NB4 (cell line): ENCODE data around the gene SLC22A5.

Experiments used
- POLR2A ChIP-seq: IDR thresholded peaks from 2 replicates; pipeline ENCODE4 v1.6.1; 2011; ENCODE audit warnings: mild to moderate bottlenecking; ENCODE audit not compliant: insufficient read length; ENCODE audit errors: extremely low read depth
- TF ChIP-seq, protein P1 (sequence below): IDR thresholded peaks from one replicate; pipeline ENCODE4 v1.5.1; 2012; ENCODE audit warnings: low read depth, low read length

DNA sequence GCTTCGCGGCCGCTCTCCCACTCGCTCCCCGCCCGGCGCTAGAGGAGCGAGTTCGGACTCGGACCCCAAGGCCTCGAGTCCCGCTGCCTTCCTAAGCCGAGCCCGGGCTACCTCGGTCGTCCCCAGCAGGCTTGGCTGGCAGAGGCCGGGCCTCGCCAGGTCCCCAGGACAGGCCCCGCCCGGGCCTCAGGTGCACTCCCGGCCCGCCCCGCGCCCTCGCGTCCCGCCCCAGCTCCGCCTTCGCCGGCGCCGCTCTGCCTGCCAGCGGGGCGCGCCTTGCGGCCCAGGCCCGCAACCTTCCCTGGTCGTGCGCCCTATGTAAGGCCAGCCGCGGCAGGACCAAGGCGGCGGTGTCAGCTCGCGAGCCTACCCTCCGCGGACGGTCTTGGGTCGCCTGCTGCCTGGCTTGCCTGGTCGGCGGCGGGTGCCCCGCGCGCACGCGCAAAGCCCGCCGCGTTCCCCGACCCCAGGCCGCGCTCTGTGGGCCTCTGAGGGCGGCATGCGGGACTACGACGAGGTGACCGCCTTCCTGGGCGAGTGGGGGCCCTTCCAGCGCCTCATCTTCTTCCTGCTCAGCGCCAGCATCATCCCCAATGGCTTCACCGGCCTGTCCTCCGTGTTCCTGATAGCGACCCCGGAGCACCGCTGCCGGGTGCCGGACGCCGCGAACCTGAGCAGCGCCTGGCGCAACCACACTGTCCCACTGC is at the start of gene SLC22A5:
- peak; percentile 28 for TF ChIP-seq POLR2A
- TF ChIP-seq, protein P1, sequence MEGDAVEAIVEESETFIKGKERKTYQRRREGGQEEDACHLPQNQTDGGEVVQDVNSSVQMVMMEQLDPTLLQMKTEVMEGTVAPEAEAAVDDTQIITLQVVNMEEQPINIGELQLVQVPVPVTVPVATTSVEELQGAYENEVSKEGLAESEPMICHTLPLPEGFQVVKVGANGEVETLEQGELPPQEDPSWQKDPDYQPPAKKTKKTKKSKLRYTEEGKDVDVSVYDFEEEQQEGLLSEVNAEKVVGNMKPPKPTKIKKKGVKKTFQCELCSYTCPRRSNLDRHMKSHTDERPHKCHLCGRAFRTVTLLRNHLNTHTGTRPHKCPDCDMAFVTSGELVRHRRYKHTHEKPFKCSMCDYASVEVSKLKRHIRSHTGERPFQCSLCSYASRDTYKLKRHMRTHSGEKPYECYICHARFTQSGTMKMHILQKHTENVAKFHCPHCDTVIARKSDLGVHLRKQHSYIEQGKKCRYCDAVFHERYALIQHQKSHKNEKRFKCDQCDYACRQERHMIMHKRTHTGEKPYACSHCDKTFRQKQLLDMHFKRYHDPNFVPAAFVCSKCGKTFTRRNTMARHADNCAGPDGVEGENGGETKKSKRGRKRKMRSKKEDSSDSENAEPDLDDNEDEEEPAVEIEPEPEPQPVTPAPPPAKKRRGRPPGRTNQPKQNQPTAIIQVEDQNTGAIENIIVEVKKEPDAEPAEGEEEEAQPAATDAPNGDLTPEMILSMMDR, result no peak
